Sigmoid colon (tissue), 7 donors: ENCODE data around the gene ABCA5. TPM values are rescaled to one million over a fixed set of nuclear protein-coding genes. Genes with fewer than 3 reads are reported as not detected.

Source experiments
- DNase-seq: peaks from one replicate; pipeline ENCODE4 v3.0.0-alpha.2; 2019
- H3K27ac ChIP-seq, 4 donors: fragments of 200-600 bp; sonication (generic); one replicate each; pipeline ENCODE4 v1.5.1; 2016 to 2019; ENCODE audit warnings: mild to moderate bottlenecking in 1 of 4
- H3K27me3 ChIP-seq, 3 donors: fragments of 200-600 bp; sonication (generic); one replicate each; pipeline ENCODE4 v1.5.1; 2019; ENCODE audit warnings: mild to moderate bottlenecking in 1 of 3
- H3K36me3 ChIP-seq, 4 donors: fragments of 200-600 bp; sonication (generic); one replicate each; pipeline ENCODE4 v1.5.1; 2016 to 2019
- H3K4me1 ChIP-seq, 4 donors: fragments of 200-600 bp; sonication (generic); one replicate each; pipeline ENCODE4 v1.5.1; 2017 to 2019
- H3K4me3 ChIP-seq, 4 donors: fragments of 200-600 bp; sonication (generic); one replicate each; pipeline ENCODE4 v1.5.1; 2017 to 2019; ENCODE audit warnings: mild to moderate bottlenecking in 2 of 4, moderate library complexity in 1 of 4
- H3K9me3 ChIP-seq, 4 donors: fragments of 200-600 bp in 3 of 4; sonication (generic) in 3 of 4; one replicate each; pipeline versions ENCODE4 v1.5.1 to v1.6.1; 2013 to 2019
- CTCF ChIP-seq, 4 experiments: fragments of 450-650 bp in 3 of 4; fragments of 200-600 bp in 1 of 4; IDR thresholded peaks; one replicate each; pipeline ENCODE4 v1.5.1; 2016 to 2019; ENCODE audit warnings: antibody characterized with exemption in 4 of 4, mild to moderate bottlenecking in 3 of 4, moderate library complexity in 2 of 4
- EP300 ChIP-seq, 4 donors: sonication (generic); formaldehyde crosslinking; IDR thresholded peaks; one replicate each; pipeline ENCODE4 v1.6.1; 2017; ENCODE audit warnings: antibody characterized with exemption in 4 of 4
- POLR2A ChIP-seq, 2 donors: fragments of 450-650 bp; IDR thresholded peaks; one replicate each; pipeline ENCODE4 v1.6.1; 2016; ENCODE audit warnings: antibody characterized with exemption in 2 of 2, mild to moderate bottlenecking in 2 of 2, moderate library complexity in 2 of 2
- POLR2AphosphoS5 ChIP-seq, 4 donors: sonication (generic); formaldehyde crosslinking; IDR thresholded peaks; one replicate each; pipeline ENCODE4 v1.6.1; 2017; ENCODE audit warnings: antibody characterized with exemption in 4 of 4
- WGBS, 2 donors: extraction: QIAGEN DNeasy Blood & Tissue Kit; methylation state at CpG; one replicate each; pipeline ENCODE4 v1.1.7; 2013; 5-methylcytosine and 5-hydroxymethylcytosine counted together
- intact Hi-C: fragments of 100-400 bp; cut with DNase I; formaldehyde crosslinking; loops from one replicate; pipeline ENCODE4 v1.15.1; 2023
- polyA plus RNA-seq, 3 donors: library from polyadenylated mRNA; stranded (reverse); fragments of 200-250 nt; gene quantifications; one replicate each; pipeline ENCODE4 v1.2.3, GENCODE V29; 2013
- total RNA-seq, 4 donors: library from RNA; depleted of rRNA; stranded (reverse); fragments of >200 nt; gene quantifications; one replicate each; pipeline ENCODE4 v1.1.0, GENCODE V29; 2016
- donor health status: healthy with polysubstance abuse.
- donor health status: Bipolar disorder and iron deficiency.
- donor health status: healthy.

Gene ABCA5
- total and polyA plus RNA-seq, 7 donors = 2.5 to 23.5 (median 19.3) TPM

GRCh38 chr17:69231521-69231920, 95.4 kb downstream of the ABCA5 start:
- Histone ChIP-seq H3K4me1 (peaks cover 0 to 4% (median 0%) of the 10 kb centered on the region in 4 donors), H3K9me3 (peaks cover 0 to 10% (median 6%) of the 10 kb centered on the region in 4 donors), H3K27ac (no peak overlapping the region), H3K36me3 (no peaks in the 10 kb centered on the region), H3K27me3 (no peaks in the 10 kb centered on the region), H3K4me3 (no peak overlapping the region)
- WGBS, 2 donors = 85 to 92% methylated on average over 1 of the region's 1 CpG
- TF ChIP-seq POLR2A (IDR thresholded peaks at IDR 0.05) (no peak), POLR2AphosphoS5 (IDR thresholded peaks at IDR 0.05) (no peak), EP300 (IDR thresholded peaks at IDR 0.05) (no peak), CTCF (IDR thresholded peaks at IDR 0.05) (no peak)
- no peak for DNase-seq
- intact Hi-C loops = loop anchor here (10.0 kb wide), 1 partner anchor 167 kb away; the partner anchor contains the start of gene ABCA9

GRCh38 chr17:69230939-69231338, 96.0 kb downstream of the ABCA5 start:
- H3K4me1 ChIP-seq = peaks cover 0 to 4% (median 0%) of the 10 kb centered on the region in 4 donors
- no peak for DNase-seq
- H3K36me3 ChIP-seq = no peaks in the 10 kb centered on the region
- H3K27me3 ChIP-seq = no peaks in the 10 kb centered on the region
- TF ChIP-seq EP300 (IDR thresholded peaks at IDR 0.05) (no peak), CTCF (IDR thresholded peaks at IDR 0.05) (no peak), POLR2AphosphoS5 (IDR thresholded peaks at IDR 0.05) (no peak), POLR2A (IDR thresholded peaks at IDR 0.05) (no peak)
- intact Hi-C loops = loop anchor here (10.0 kb wide), 1 partner anchor 166 kb away; the partner anchor contains the start of gene ABCA9
- H3K4me3 ChIP-seq = no peak overlapping the region
- H3K9me3 ChIP-seq = peaks cover 0 to 10% (median 6%) of the 10 kb centered on the region in 4 donors
- WGBS, 2 donors = 97 to 98% methylated on average over 3 of the region's 3 CpGs
- H3K27ac ChIP-seq = no peak overlapping the region

GRCh38 chr17:69228576-69228975, 98.4 kb downstream of the ABCA5 start, which contains the start of gene ABCA10:
TSS of gene ABCA10 (minus strand) at chr17:69228824. CDS start at chr17:69225358, 3,466 bp downstream.
- 78 to 85% methylated on average over 1 of the region's 1 CpG for WGBS, 2 donors
- intact Hi-C loops = no loop called here
- H3K27ac ChIP-seq = no peak within 1 kb of the TSS

GRCh38 chr17:69228018-69228417, 98.9 kb downstream of the ABCA5 start:
- intact Hi-C loops = no loop called here
- no peak for TF ChIP-seq POLR2AphosphoS5 (IDR thresholded peaks at IDR 0.05)
- TF ChIP-seq POLR2A (IDR thresholded peaks at IDR 0.05) = no peak
- TF ChIP-seq CTCF (IDR thresholded peaks at IDR 0.05) = no peak
- no peak for TF ChIP-seq EP300 (IDR thresholded peaks at IDR 0.05)
- Histone ChIP-seq H3K4me3 (peak overlapping the region in 1 of 4 donors; percentile 3), H3K27ac (no peak overlapping the region), H3K36me3 (no peaks in the 10 kb centered on the region), H3K4me1 (no peaks in the 10 kb centered on the region), H3K9me3 (peaks cover 0 to 8% (median 3%) of the 10 kb centered on the region in 4 donors), H3K27me3 (no peaks in the 10 kb centered on the region)
- DNase-seq = no peak

More at GRCh38 chr17:69228576-69228975, 98.4 kb downstream of the ABCA5 start, which contains the start of gene ABCA10:
- TF ChIP-seq EP300 (IDR thresholded peaks at IDR 0.05) (no peak), POLR2A (IDR thresholded peaks at IDR 0.05) (no peak), POLR2AphosphoS5 (IDR thresholded peaks at IDR 0.05) (no peak), CTCF (IDR thresholded peaks at IDR 0.05) (no peak)
- Histone ChIP-seq H3K27me3 (no peaks in the 10 kb centered on the region), H3K9me3 (peaks cover 0 to 9% (median 4%) of the 10 kb centered on the region in 4 donors), H3K36me3 (no peaks in the 10 kb centered on the region), H3K4me1 (no peaks in the 10 kb centered on the region), H3K4me3 (peak within 1 kb of the TSS in 1 of 4 donors; percentile 3)
- no peak for DNase-seq

GRCh38 chr17:69227541-69227940, 99.4 kb downstream of the ABCA5 start:
- 52 to 83% methylated on average over 2 of the region's 2 CpGs for WGBS, 2 donors
- TF ChIP-seq EP300 (IDR thresholded peaks at IDR 0.05) = no peak
- no peak for TF ChIP-seq POLR2A (IDR thresholded peaks at IDR 0.05)
- TF ChIP-seq CTCF (IDR thresholded peaks at IDR 0.05) = no peak
- TF ChIP-seq POLR2AphosphoS5 (IDR thresholded peaks at IDR 0.05) = no peak
- Histone ChIP-seq H3K9me3 (peaks cover 0 to 3% (median under 1%) of the 10 kb centered on the region in 4 donors), H3K4me1 (no peaks in the 10 kb centered on the region), H3K27ac (no peak overlapping the region), H3K36me3 (no peaks in the 10 kb centered on the region), H3K4me3 (no peak overlapping the region), H3K27me3 (no peaks in the 10 kb centered on the region)
- intact Hi-C loops = no loop called here
- no peak for DNase-seq
